Measurements from ENCODE around the gene ADRA2B. TPM values are rescaled to one million over a fixed set of nuclear protein-coding genes. Genes with fewer than 3 reads are reported as not detected.

The ADRA2B gene
- total RNA-seq, 1 experiment from 2014 or later, result 0.47 TPM

DNA sequence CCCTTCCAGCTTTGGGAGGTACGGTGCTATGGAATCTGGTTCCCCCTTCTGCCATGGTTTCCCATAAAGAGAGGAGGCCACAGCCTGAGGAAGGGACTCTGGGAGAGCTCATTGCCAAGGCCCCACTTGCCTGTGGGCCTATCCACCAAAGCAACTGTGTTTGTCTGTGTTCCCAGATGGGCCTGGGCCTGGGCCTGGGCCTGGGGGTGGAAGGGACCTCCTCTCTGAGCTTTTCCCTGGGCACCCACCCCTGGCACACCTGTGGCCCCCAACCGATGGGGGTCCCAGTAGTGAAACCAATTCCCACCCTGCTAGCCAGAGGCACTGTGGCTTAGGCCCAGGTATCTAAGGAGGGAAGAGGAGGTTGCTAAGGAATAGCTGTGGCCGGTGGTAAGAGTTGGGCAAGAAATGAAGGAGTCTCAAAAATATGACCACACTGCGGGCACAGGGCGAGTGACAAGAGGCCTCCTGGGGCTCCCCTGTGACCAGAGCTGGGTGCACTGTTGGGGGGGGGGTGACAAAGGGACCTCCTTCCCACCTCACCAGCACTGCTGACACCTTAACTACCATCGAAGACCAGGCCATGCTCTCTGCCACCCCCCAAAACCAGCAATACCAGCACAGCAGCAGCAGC is 33.8 kb upstream of the ADRA2B start:
- RAD21 ChIA-PET (ENCODE audit: low non-redundant PET in 1 of 2, low total read pairs in 2 of 2, uncharacterized antibody in 2 of 2, unreplicated experiment in 2 of 2), result no interaction called here
- TF ChIP-seq, protein P1, sequence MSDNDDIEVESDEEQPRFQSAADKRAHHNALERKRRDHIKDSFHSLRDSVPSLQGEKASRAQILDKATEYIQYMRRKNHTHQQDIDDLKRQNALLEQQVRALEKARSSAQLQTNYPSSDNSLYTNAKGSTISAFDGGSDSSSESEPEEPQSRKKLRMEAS (IDR thresholded peaks at IDR 0.05), result no peak
- TF ChIP-seq POLR2AphosphoS5 (IDR thresholded peaks at IDR 0.05; ENCODE audit: low read depth, low read length), result no peak
- no peak for TF ChIP-seq EGR1 (IDR thresholded peaks at IDR 0.05; ENCODE audit: low read depth)
- TF ChIP-seq ELF1 (IDR thresholded peaks at IDR 0.05; ENCODE audit: borderline replicate concordance, low read depth), result no peak
- TF ChIP-seq EZH2phosphoT487 (IDR thresholded peaks at IDR 0.05; ENCODE audit: borderline replicate concordance), result no peak
- no peak for TF ChIP-seq ZBTB33 (IDR thresholded peaks at IDR 0.05; ENCODE audit: extremely low read depth, insufficient replicate concordance, low read length)
- TF ChIP-seq YY1 (IDR thresholded peaks at IDR 0.05; ENCODE audit: extremely low read depth, insufficient replicate concordance, low read depth, low read length), result no peak
- TF ChIP-seq ATF3 (IDR thresholded peaks at IDR 0.05), result no peak
- no peak for TF ChIP-seq SIN3A (IDR thresholded peaks at IDR 0.05; ENCODE audit: low read depth)
- TF ChIP-seq CTCF (IDR thresholded peaks at IDR 0.05 in 2 of 3, conservative IDR thresholded peaks at IDR 0.05 in 1 of 3; ENCODE audit: borderline replicate concordance in 1 of 3, insufficient read depth in 1 of 3, low read depth in 2 of 3, low read length in 2 of 3), result no peak
- no peak for TF ChIP-seq FOSL1 (IDR thresholded peaks at IDR 0.05; ENCODE audit: low read depth)
- TF ChIP-seq SP1 (IDR thresholded peaks at IDR 0.05; ENCODE audit: low read depth), result no peak
- no peak overlapping the region for H3K4me2 ChIP-seq (ENCODE audit: low read length)
- no peaks in the 10 kb centered on the region for H4K20me1 ChIP-seq (ENCODE audit: insufficient read depth)
- H3K36me3 ChIP-seq (ENCODE audit: control insufficient read depth in 1 of 2, insufficient read depth in 2 of 2, low read length in 2 of 2), result no peaks in the 10 kb centered on the region
- ATAC-seq (no peak), DNase-seq (ENCODE audit: low read depth, low spot score) (no peak)
- H3K9me3 ChIP-seq (ENCODE audit: control insufficient read depth in 1 of 2, insufficient read depth in 1 of 2, low read depth in 1 of 2, low read length in 2 of 2), result no peaks in the 10 kb centered on the region
- CTCF ChIA-PET, result interaction anchor here (1.3 kb wide), 1 partner anchor 11 kb away, joined by 3 read pairs; the partner anchor contains the start of gene ASTL
- no peaks in the 10 kb centered on the region for H3K9me2 ChIP-seq (ENCODE audit: insufficient read depth)
- BruUV-seq (replicated peaks), result no TSS peak
- peaks cover 17 to 32% of the 10 kb centered on the region in 2 experiments; a peak in 3 of 4 replicates for H3K4me1 ChIP-seq (ENCODE audit: control insufficient read depth in 1 of 2, insufficient read depth in 2 of 2, low read length in 2 of 2)
- H3K27me3 ChIP-seq (ENCODE audit: insufficient read depth, low read length), result no peaks in the 10 kb centered on the region
- no peak overlapping the region for H3K27ac ChIP-seq (ENCODE audit: low read depth, low read length)
- no peaks in the 10 kb centered on the region; the same call in 1 of the 2 replicates for H3K79me2 ChIP-seq (ENCODE audit: insufficient read depth, low read length)
- no peak overlapping the region for H2AFZ ChIP-seq (ENCODE audit: low read depth, low read length, poor library complexity, severe bottlenecking)
- no peak overlapping the region for H3K4me3 ChIP-seq (replicated peaks in 1 of 2; ENCODE audit: low read depth in 1 of 2, low read length in 2 of 2)
- POLR2A ChIA-PET, result no interaction called here
- H3K9ac ChIP-seq (ENCODE audit: low read length), result no peak overlapping the region
- intact Hi-C loops (cut with micrococcal nuclease), result no loop called here

Data from HCT116 (cell line).